GM13977 (cell line): ENCODE results near the gene WDR76.

Source experiments
- DNase-seq: peaks from one replicate; pipeline ENCODE4 v3.0.0; 2012; ENCODE audit warnings: low spot score
- in situ Hi-C: fragments of 300-500 bp; cut with MboI; formaldehyde crosslinking; loops from one replicate; pipeline ENCODE4 v1.12.0; 2022; ENCODE audit warnings: low sequenced_read_pairs, low pct_unique_long_range_greater_than_20kb, mixed read lengths, inconsistent platforms; ENCODE audit not compliant: unreplicated experiment
- TF ChIP-seq, protein P1 (sequence below): IDR thresholded peaks from 2 replicates; pipeline ENCODE4 v1.5.1; 2012; ENCODE audit warnings: mild to moderate bottlenecking, control low read depth; ENCODE audit not compliant: insufficient read depth; ENCODE audit errors: extremely low read depth, missing control alignments

The WDR76 gene

GRCh38 chr15:43826508-43827341 lies at the start of gene WDR76:
Gene WDR76 (plus strand): TSS chr15:43827002. CDS start chr15:43827033, 31 bp downstream.
- in situ Hi-C loops = no loop called here
- DNase-seq = peak; percentile 82
- TF ChIP-seq, protein P1, sequence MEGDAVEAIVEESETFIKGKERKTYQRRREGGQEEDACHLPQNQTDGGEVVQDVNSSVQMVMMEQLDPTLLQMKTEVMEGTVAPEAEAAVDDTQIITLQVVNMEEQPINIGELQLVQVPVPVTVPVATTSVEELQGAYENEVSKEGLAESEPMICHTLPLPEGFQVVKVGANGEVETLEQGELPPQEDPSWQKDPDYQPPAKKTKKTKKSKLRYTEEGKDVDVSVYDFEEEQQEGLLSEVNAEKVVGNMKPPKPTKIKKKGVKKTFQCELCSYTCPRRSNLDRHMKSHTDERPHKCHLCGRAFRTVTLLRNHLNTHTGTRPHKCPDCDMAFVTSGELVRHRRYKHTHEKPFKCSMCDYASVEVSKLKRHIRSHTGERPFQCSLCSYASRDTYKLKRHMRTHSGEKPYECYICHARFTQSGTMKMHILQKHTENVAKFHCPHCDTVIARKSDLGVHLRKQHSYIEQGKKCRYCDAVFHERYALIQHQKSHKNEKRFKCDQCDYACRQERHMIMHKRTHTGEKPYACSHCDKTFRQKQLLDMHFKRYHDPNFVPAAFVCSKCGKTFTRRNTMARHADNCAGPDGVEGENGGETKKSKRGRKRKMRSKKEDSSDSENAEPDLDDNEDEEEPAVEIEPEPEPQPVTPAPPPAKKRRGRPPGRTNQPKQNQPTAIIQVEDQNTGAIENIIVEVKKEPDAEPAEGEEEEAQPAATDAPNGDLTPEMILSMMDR = no peak

DNA sequence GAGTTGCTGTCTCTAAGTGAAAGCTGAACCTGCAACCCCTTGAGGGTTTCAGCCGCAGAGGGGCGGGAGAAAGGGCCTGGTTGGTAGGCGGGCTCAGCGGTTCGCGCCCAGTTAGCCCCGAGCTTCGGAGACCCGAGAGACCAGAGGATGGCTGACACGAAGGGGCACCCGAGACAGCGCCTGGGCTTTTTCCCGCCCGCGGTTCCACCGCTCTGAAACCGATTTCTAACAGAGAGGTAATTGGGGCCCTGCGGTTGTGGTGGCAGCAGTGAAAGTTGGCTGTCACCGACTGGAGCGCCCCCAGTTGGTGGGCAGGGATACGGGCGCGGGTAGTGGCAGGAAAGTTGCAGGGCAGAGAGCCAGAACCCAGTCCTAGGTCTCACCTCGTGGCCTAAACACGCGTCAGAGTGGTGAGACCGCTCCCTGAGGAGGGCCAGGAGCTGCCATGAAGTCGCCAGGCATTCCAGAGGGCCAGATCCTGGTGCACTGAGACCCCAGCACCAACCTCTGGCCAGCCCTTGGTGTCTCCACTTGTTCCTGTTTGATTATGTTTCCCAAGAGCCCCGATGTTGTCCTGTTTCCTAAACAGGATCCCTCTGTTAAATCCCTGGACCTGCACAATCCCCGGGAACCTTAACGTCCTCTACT lies 49.4 kb upstream of the WDR76 start:
- TF ChIP-seq, protein P1 = peak; percentile 82
- in situ Hi-C loops = no loop called here
- peak; percentile 76 for DNase-seq

GRCh38 chr15:43779016-43779415 lies 47.8 kb upstream of the WDR76 start:
- TF ChIP-seq, protein P1 = no peak
- DNase-seq = no peak
- in situ Hi-C loops = no loop called here

DNA sequence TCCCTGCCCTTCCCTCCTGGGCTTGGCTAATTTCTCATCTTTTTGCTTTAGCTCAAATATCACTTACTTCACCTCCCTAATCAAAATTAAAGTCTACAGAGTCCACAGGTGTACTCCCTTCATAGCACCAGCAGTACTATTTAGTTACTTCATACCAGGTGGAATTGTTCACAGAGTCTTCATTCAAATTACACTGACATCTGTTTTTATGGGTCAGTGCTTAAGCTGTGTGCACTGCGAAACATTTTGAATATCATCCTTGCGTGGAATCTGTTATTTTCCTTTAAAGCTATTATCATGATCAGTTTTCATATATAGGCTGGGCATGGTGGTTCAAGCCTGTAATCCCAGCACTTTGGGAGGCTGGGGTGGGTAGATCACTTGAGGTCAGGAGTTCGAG lies 37.4 kb upstream of the WDR76 start:
- TF ChIP-seq, protein P1 = no peak
- in situ Hi-C loops = no loop called here

DNA sequence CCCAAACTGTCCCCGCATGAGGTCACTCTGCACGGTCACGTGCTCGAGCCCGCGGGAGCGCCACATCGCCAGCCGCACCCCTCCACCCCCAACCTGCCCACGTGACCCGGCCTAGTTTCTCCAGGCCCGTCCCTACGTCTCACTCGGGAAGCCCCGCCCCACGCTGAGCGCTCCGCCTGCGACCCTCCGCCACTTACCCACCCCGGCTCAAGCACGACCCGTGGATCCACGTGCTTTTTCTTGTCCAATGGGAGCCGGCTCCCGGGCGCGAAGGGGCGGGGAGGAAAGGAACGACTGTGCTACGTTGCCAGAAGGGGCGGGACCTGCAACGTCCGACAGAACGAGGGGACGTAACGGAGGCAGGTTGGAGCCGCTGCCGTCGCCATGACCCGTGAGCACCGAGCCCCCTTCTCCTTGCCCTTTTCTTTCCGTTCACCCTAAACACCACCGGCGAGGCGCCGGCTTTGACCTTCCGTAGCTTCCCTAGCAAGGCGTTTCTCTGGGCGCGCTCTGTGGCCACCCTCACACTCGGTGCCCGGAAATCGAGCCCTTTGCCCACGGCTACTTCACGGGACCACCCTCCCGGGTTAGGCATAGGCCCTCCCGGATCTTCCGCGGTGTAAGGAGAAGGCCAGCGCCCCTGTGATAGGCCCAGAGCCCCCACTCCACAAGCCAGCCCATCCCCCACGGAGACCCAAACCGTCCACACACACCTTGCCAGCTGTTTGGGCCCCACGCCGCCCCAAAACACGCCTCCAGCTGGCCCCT lies 34.6 kb upstream of the WDR76 start, which contains the start of gene SERF2:
Gene SERF2, plus strand, starts transcription at position 328 of the 768 bp plus-strand sequence. Its CDS starts 57 bp downstream, at position 385.
- TF ChIP-seq, protein P1 = no peak
- in situ Hi-C loops = no loop called here
- peak; percentile 97 for DNase-seq

More for the DNA sequence above, 37.4 kb upstream of the WDR76 start:
- DNase-seq = peak; percentile 44
